ENCODE results near the gene SPATA13. TPM values are rescaled to one million over a fixed set of nuclear protein-coding genes. Genes with fewer than 3 reads are reported as not detected.

Gene SPATA13
- total RNA-seq, 1 experiment from 2014 or later: 28.7 TPM

DNA sequence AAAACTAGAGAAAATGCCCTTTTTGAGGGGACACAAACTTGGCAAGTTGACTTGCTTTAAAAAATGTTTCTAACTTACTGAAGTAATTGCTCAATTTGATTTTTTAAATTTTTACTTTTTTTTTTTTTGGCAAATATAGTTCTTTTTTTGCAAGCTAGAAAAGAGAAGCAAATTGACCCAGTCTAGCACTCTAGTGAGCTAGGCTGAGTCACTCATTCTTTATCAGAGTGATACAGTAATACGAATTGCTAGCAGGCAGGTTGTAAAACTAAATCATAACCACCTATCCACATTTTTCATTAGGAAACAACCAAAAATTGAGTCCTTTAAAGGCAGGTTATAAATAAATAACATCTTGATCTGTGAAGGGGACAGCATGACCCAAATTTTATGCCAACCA, 97.0 kb downstream of the SPATA13 start:
- H3K9me3 ChIP-seq (ENCODE audit: insufficient read depth, low read depth): no peaks in the 10 kb centered on the region
- H3K9me2 ChIP-seq (ENCODE audit: insufficient read depth): no peaks in the 10 kb centered on the region
- no peak overlapping the region for H3K27ac ChIP-seq
- no peak for DNase-seq
- H4K20me1 ChIP-seq (ENCODE audit: insufficient read depth): no peaks in the 10 kb centered on the region; the same call in 1 of the 2 replicates
- H3K27me3 ChIP-seq (ENCODE audit: insufficient read depth, low read depth): no peaks in the 10 kb centered on the region
- no peaks in the 10 kb centered on the region for H3K36me3 ChIP-seq (ENCODE audit: low read depth)
- no peak overlapping the region for H2AFZ ChIP-seq
- ChIA-PET CTCF (no interaction called here), POLR2A (ENCODE audit: unreplicated experiment) (interaction anchor here (0.6 kb wide), 1 partner anchor 174 kb away, joined by 3 read pairs; no protein-coding TSS in a partner anchor)
- H3K4me3 ChIP-seq: no peak overlapping the region
- H3K4me1 ChIP-seq (replicated peaks; ENCODE audit: insufficient read depth): no peaks in the 10 kb centered on the region
- intact Hi-C loops (cut with micrococcal nuclease; ENCODE audit: unreplicated experiment): no loop called here
- no peak for TF ChIP-seq EZH2 (IDR thresholded peaks at IDR 0.05; ENCODE audit: low read depth)
- TF ChIP-seq, protein P1, sequence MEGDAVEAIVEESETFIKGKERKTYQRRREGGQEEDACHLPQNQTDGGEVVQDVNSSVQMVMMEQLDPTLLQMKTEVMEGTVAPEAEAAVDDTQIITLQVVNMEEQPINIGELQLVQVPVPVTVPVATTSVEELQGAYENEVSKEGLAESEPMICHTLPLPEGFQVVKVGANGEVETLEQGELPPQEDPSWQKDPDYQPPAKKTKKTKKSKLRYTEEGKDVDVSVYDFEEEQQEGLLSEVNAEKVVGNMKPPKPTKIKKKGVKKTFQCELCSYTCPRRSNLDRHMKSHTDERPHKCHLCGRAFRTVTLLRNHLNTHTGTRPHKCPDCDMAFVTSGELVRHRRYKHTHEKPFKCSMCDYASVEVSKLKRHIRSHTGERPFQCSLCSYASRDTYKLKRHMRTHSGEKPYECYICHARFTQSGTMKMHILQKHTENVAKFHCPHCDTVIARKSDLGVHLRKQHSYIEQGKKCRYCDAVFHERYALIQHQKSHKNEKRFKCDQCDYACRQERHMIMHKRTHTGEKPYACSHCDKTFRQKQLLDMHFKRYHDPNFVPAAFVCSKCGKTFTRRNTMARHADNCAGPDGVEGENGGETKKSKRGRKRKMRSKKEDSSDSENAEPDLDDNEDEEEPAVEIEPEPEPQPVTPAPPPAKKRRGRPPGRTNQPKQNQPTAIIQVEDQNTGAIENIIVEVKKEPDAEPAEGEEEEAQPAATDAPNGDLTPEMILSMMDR (conservative IDR thresholded peaks at IDR 0.05): no peak
- H3F3A ChIP-seq (ENCODE audit: insufficient read depth, low read depth): no peaks in the 10 kb centered on the region
- no TSS peak for BruUV-seq (replicated peaks)
- H3K4me2 ChIP-seq: no peak overlapping the region
- no peaks in the 10 kb centered on the region for H3K79me2 ChIP-seq (ENCODE audit: low read depth)

DNA sequence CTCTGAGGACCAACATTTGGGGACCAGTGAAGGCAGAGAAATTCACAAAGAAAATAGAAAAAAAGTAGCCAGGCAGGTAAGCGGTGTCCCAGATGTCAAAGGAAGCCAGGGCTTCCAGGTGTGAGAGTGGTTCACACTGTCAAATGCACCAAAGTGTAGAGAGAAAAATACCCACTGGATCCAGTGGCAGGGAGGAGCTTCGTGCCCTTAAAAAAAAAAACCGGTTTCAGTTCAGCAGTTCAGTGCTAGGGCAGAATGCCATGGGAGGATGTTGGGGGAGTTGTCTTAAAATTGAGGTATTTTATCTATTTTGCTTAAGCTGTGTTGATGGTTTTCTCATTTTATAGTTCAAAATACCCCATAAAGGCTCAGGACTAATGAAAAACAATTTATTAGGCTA, 101.0 kb downstream of the SPATA13 start:
- no peak for TF ChIP-seq EZH2 (IDR thresholded peaks at IDR 0.05; ENCODE audit: low read depth)
- TF ChIP-seq, protein P1 (conservative IDR thresholded peaks at IDR 0.05): no peak
- no peaks in the 10 kb centered on the region for H3K27me3 ChIP-seq (ENCODE audit: insufficient read depth, low read depth)
- H3F3A ChIP-seq (ENCODE audit: insufficient read depth, low read depth): no peaks in the 10 kb centered on the region
- H3K4me3 ChIP-seq: no peak overlapping the region
- H2AFZ ChIP-seq: no peak overlapping the region
- no peak overlapping the region for H3K4me2 ChIP-seq
- H3K27ac ChIP-seq: no peak overlapping the region
- H4K20me1 ChIP-seq (ENCODE audit: insufficient read depth): no peaks in the 10 kb centered on the region; the same call in 1 of the 2 replicates
- no peaks in the 10 kb centered on the region for H3K36me3 ChIP-seq (ENCODE audit: low read depth)
- CTCF ChIA-PET: no interaction called here
- no peak for DNase-seq
- H3K9me2 ChIP-seq (ENCODE audit: insufficient read depth): no peaks in the 10 kb centered on the region
- H3K4me1 ChIP-seq (replicated peaks; ENCODE audit: insufficient read depth): no peaks in the 10 kb centered on the region
- BruUV-seq (replicated peaks): no TSS peak
- H3K9me3 ChIP-seq (ENCODE audit: insufficient read depth, low read depth): no peaks in the 10 kb centered on the region
- intact Hi-C loops (cut with micrococcal nuclease; ENCODE audit: unreplicated experiment): no loop called here
- POLR2A ChIA-PET (ENCODE audit: unreplicated experiment): no interaction called here
- no peaks in the 10 kb centered on the region for H3K79me2 ChIP-seq (ENCODE audit: low read depth)

DNA sequence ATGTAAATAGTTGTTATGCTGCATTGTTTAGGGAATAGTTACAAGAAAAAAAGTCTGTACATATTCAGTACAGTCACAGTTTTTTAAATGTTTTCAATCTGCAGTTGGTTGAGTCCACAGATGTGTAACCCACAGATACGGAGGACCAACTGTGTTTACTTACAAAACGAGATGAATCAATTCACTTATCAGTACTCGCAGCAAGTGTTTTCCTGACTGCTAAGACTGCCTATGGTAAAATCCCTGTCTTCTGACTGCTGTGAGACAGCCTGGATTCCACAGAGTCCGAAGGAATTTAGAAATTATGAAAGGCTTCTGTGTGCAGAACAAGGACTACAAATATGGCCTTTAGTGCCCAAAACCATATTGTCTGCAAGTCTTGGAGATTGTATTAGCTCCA, 103.1 kb downstream of the SPATA13 start:
- no TSS peak for BruUV-seq (replicated peaks)
- Histone ChIP-seq H2AFZ (no peak overlapping the region), H3K9me2 (ENCODE audit: insufficient read depth) (no peaks in the 10 kb centered on the region), H3K27me3 (ENCODE audit: insufficient read depth, low read depth) (no peaks in the 10 kb centered on the region), H3K27ac (no peak overlapping the region), H3K9me3 (ENCODE audit: insufficient read depth, low read depth) (no peaks in the 10 kb centered on the region), H3F3A (ENCODE audit: insufficient read depth, low read depth) (no peaks in the 10 kb centered on the region), H4K20me1 (ENCODE audit: insufficient read depth) (no peaks in the 10 kb centered on the region), H3K79me2 (ENCODE audit: low read depth) (no peaks in the 10 kb centered on the region), H3K36me3 (ENCODE audit: low read depth) (no peaks in the 10 kb centered on the region), H3K4me3 (no peak overlapping the region), H3K4me1 (replicated peaks; ENCODE audit: insufficient read depth) (no peaks in the 10 kb centered on the region), H3K4me2 (no peak overlapping the region)
- CTCF ChIA-PET: no interaction called here
- DNase-seq: no peak
- POLR2A ChIA-PET (ENCODE audit: unreplicated experiment): no interaction called here
- TF ChIP-seq, protein P1 (conservative IDR thresholded peaks at IDR 0.05): no peak
- no peak for TF ChIP-seq EZH2 (IDR thresholded peaks at IDR 0.05; ENCODE audit: low read depth)
- intact Hi-C loops (cut with micrococcal nuclease; ENCODE audit: unreplicated experiment): no loop called here

Data from PC-9 (cell line).